Epithelial cell of esophagus (primary cell): ENCODE data around the gene ZNF879.

ENCODE experiments used
- DNase-seq: peaks from one replicate; pipeline ENCODE4 v3.0.0; 2010; ENCODE audit warnings: low read depth
- H3K4me3 ChIP-seq: 2 replicates; pipeline ENCODE4 v1.5.1; 2011; ENCODE audit warnings: mild to moderate bottlenecking, low read length, control low read depth
- CTCF ChIP-seq: IDR thresholded peaks from 2 replicates; pipeline ENCODE4 v1.5.1; 2011; ENCODE audit warnings: low read depth, mild to moderate bottlenecking, low read length, control low read depth, inconsistent platforms; ENCODE audit not compliant: insufficient read depth; ENCODE audit errors: missing control alignments

Gene ZNF879

DNA sequence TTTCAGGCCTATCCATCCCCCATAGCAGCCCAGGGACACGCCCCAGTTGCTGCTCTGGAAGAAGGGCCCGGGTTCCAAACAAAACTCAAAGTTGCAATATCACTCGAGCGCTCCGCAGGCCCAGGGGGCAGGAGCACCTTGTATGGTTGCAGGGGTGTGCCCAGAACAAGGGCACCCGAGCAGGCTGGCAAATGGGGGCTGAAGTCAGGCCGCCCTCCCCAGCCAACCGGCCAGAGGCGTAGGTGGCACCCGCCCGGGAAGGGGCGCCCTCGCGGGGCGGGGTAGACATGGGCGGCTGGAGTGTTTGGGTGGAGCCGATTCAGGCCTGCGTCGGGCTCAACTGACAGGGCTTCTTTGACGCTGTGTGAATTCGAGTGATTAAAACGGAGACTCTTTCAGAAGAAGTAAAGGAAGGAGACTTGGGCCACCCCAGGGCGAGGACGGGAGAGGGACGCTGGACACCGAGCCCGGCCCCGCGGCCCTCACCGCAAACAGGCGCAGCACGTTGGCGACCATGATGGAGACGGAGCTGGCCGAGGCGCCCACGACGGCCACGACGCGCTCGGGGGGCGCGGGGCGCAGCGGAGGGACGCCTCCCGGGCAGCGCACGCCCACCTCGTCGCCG lies 29.5 kb upstream of the ZNF879 start:
- H3K4me3 ChIP-seq: no peak overlapping the region
- DNase-seq: no peak

GRCh38 chr5:178994580-178995340 lies 28.8 kb upstream of the ZNF879 start, which contains the start of gene GRM6:
TSS of gene GRM6 (minus strand) at chr5:178995320. CDS start at chr5:178994944, 376 bp downstream.
- no peak for TF ChIP-seq CTCF
- no peak within 1 kb of the TSS for H3K4me3 ChIP-seq
- no peak for DNase-seq

More for the DNA sequence above, 29.5 kb upstream of the ZNF879 start:
- no peak for TF ChIP-seq CTCF

GRCh38 chr5:178995341-178995690 lies 28.3 kb upstream of the ZNF879 start:
- no peak overlapping the region for H3K4me3 ChIP-seq
- no peak for TF ChIP-seq CTCF
- DNase-seq: no peak

DNA sequence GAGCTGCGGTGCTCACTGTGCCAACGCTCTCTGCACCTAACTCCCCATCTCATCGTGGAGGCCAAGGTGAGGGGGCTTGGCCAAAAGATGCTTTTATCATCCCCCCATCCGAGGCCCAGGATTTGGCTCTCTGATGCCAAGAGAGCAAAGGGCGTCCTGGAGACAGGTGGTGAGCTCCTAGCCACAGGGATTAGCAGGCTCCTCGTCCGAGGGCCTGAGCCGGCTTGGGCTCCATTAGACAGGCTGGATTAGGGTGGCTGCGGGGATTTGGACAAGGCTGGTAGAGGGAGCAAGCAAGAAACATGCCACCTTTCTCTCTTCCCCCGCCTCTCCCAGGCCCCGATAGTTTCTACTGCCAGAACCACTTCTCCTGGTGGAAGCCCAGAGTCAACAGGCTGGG lies 27.4 kb upstream of the ZNF879 start:
- H3K4me3 ChIP-seq: no peak overlapping the region
- no peak for TF ChIP-seq CTCF
- no peak for DNase-seq

DNA sequence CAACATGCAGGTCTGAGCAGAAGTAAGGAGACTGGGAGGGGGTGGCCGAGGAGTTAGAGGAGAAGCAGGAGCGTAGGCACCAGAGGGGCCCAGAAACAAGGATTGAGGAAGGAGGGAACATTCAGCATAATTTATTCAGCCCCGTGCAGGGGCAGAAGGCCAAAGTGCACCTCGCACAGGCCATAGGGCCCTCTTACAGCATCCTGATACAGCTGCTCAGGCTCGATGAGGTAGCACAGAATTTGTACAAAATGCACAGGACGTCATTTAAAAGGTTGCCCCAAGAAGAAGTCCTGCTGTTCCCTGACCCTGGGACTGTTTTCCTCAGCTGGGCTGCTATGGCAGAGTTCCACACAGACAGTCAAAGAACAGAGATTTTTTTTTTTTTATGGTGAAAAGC lies 26.4 kb upstream of the ZNF879 start:
- no peak for TF ChIP-seq CTCF
- no peak for DNase-seq
- no peak overlapping the region for H3K4me3 ChIP-seq

DNA sequence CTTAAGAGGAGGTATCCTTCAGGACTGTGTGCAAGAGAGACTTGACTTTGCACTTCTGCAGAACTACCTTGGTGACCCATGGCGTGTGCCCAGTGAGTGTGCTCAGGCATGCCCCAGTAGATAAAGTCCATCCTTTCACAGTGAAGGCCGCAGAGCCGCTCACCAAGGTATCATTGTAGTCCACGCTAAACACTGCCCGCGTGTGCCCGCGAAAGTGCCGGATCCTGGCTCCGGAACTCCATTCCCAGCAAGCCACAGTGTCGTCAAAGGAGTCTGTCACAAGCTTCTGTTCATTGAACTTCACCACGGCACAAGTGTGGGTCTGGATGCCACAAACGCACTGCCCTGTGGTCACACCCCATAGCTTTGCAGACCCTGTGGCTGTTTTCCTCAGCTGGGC lies 25.2 kb upstream of the ZNF879 start:
- TF ChIP-seq CTCF: no peak
- no peak for DNase-seq
- no peak overlapping the region for H3K4me3 ChIP-seq

- TF ChIP-seq CTCF: no peak
- no peak for DNase-seq
- no peak overlapping the region for H3K4me3 ChIP-seq
Measured at GRCh38 chr5:179006564-179006963, 17.0 kb upstream of the ZNF879 start.
